C4-2B (cell line): ENCODE results near the gene STAC3.

Experiments
- CTCF ChIP-seq: fragments of 450-650 bp; conservative IDR thresholded peaks from 2 replicates; pipeline ENCODE4 v1.5.1; 2017; ENCODE audit warnings: mild to moderate bottlenecking
- ZFX ChIP-seq: fragments of 450-650 bp; IDR thresholded peaks from 2 replicates; pipeline ENCODE4 v1.6.1; 2017

DNA sequence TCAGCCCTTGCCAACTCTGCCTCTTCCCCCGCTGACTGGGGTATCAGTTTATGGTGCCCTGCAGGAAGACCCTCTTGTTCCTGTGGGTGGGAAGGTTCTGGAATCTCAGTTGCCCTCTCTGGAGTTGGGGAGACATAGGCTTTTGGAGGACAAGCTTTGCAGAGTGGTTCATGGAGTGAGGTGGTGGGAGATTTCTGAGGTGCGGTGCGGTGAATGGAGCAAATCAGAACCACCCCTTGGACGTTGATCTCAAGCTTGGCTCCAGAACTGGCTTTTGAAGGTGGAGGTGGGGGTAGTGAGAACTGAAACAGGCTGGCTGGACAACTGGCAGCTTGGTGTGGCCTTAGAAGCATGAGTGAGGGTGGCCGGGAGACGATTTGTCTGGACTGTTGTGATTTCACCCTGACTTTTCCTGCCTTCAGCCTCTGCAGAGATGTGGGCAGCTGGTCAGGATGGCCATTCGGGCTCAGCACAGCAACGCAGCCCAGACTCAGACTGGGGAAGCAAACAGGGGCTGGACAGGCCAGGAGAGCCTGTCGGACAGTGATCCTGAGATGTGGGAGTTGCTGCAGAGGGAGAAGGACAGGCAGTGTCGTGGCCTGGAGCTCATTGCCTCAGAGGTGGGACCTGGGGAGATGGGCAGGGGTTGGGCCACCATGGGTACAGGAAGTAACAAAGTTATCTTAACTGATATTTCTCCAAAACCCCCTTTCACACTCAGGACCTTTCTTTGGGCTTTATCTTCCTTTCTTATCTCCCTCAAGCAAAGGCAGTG lies 20.4 kb downstream of the STAC3 start:
- no peak for TF ChIP-seq CTCF
- TF ChIP-seq ZFX: no peak
